GM21825 (cell line): ENCODE results near the gene FAM217B.

ENCODE experiments used
- ATAC-seq: cut with Tn5 transposase; IDR thresholded peaks from one replicate; pipeline ENCODE4 v1.9.1; 2021; ENCODE audit warnings: mild to moderate bottlenecking, moderate library complexity; ENCODE audit not compliant: unreplicated experiment

Gene FAM217B

GRCh38 chr20:59940129-59940955 lies at the start of gene FAM217B, which contains the start of gene PPP1R3D:
Gene FAM217B, plus strand, starts transcription at chr20:59940389. Its CDS starts 3,555 bp downstream, at chr20:59943944.
Gene PPP1R3D, minus strand, starts transcription at chr20:59940305. Its CDS starts 374 bp downstream, at chr20:59939931.
- peak; percentile 90 for ATAC-seq

DNA sequence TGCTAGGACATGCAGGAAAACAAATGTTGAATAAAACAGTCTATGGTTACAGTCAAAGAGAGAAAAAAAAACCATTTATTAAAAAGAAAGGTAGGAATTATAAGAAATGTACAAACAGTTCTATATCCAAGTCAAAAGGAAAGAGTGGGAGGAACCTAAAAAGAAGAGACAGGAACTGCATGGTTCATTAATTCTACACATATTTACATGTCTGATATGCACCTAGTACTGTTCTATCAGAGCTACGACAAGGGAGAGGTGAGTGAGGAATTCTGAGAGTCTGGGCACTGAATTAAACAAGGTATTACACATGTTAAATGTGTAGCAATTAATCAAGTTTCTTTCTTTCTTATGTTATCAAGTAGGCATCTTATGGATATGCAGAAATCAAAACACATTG lies 48.6 kb upstream of the FAM217B start:
- ATAC-seq: no peak

DNA sequence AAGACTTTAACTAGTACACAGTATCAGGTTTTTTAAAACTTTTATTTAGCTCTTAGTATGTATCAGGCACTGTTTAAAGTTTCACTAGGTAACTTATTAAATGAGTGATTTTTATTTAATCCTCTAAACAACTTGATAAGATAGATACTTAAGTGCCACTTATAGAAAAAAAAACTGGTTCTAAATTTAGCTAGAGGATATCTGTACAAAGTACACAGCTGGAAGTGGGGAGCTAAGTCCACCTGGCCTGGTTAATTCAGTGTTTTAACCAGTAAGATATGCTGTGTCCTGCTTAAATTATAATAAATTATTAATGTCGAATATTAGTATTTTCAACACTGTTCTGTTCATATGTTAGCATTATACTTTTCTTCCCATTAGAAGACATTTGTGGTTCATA lies 44.3 kb upstream of the FAM217B start:
- ATAC-seq: no peak

- ATAC-seq: no peak
These were observed 37.7 kb upstream of the FAM217B start for GRCh38 chr20:59902470-59902869.

- no peak for ATAC-seq
These were observed 36.6 kb upstream of the FAM217B start for GRCh38 chr20:59903621-59904020.

- no peak for ATAC-seq
These were observed 31.3 kb upstream of the FAM217B start for GRCh38 chr20:59908855-59909254.

GRCh38 chr20:59911041-59911440 lies 29.1 kb upstream of the FAM217B start:
- ATAC-seq: no peak

DNA sequence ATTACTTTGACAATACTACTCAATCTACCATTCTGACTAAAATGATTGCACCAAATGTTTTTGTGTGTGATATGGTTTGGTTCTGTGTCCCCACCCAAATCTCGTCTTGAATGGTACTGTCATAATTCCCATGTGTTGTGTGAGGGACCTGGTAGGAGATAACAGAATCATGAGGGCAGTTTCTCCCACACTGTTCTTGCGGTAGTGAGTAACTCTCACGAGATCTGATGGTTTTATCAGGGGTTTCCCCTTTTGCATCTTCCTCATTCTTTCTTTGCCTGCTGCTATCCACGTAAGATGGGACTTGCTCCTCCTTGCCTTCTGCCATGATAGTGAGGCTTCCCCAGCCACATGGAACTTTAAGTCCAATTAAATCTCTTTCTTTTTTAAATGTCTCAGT lies 27.6 kb upstream of the FAM217B start:
- no peak for ATAC-seq

- no peak for ATAC-seq
These were observed 19.2 kb upstream of the FAM217B start for GRCh38 chr20:59920944-59921343.

DNA sequence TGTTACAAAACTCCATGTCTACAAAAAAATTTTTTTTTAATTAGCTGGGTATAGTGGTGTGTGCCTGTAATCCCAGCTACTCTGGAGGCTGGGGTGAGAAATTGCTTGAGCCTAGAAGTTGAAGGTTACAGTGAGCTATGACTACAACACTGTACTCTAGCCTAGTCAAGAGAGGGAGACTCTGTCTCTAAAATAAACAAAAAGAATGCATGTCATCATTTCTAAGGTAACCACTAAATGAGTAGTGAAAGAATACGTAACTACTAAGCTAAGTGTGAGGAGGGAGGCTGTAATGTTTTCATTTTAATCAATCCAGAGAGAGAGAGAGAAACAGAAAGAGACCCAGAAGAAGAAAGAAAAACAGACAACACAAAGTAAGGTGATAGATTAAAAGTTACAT lies 16.7 kb upstream of the FAM217B start:
- ATAC-seq: no peak

DNA sequence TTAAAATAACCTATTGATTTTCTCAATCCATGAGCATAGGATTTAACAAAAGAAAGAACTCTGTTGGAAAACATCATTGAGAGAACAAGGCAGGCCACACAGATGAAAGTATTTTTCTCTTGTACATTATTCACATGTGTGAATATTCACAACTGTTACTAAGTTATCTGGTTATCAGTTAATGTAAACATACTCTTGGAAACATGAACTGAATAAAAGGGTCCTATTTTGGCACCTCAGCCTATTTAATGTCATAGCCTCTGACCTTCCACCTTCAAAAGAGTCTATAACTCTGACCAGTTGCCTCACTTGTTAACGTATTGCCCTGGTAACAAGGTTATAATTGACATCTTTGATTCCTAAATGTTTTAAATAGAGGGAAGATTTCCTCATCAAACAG lies 14.8 kb upstream of the FAM217B start:
- no peak for ATAC-seq

GRCh38 chr20:59925899-59926298 lies 14.3 kb upstream of the FAM217B start:
- no peak for ATAC-seq

- ATAC-seq: no peak
These were observed 8.5 kb upstream of the FAM217B start for GRCh38 chr20:59931511-59932312.

- ATAC-seq: no peak
These were observed 7.4 kb upstream of the FAM217B start for GRCh38 chr20:59932616-59933295.

- ATAC-seq: peak; percentile 30
These were observed 6.8 kb upstream of the FAM217B start, which contains the start of gene SYCP2 for GRCh38 chr20:59933296-59933848. Gene SYCP2, minus strand, starts transcription at chr20:59933637. Its CDS starts 11,224 bp downstream, at chr20:59922413.

GRCh38 chr20:59933849-59934585 lies 6.2 kb upstream of the FAM217B start:
- ATAC-seq: peak; percentile 82

- ATAC-seq: no peak
These were observed 4.6 kb upstream of the FAM217B start for GRCh38 chr20:59935457-59936185.

GRCh38 chr20:59936409-59936808 lies 3.8 kb upstream of the FAM217B start:
- no peak for ATAC-seq

GRCh38 chr20:59937150-59937549 lies 3.0 kb upstream of the FAM217B start:
- no peak for ATAC-seq

DNA sequence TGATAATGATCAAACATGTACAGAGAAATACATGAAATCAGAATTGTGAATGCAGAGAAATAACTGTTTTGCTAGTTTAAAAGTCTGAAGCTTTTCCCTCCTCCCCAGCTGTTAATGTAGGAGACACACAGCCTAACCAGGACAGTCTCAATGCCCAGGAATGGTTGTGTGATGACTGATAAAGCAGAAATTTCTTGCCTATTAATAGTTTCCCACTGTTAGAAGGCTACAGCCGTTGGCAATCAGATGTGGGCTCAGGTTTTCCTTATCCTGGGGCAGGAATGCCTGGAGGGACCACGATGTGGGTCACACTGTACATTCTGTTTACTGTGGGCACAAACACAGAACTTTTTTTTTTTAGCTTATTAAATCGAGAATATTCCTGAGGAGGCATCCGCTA lies 2.0 kb upstream of the FAM217B start:
- no peak for ATAC-seq
